Tibial artery (tissue), 4 donors: ENCODE results near the gene ARFIP2.

Experiments
- DNase-seq, 2 donors: peaks; one replicate each; pipeline ENCODE4 v3.0.0-alpha.2; 2019
- H3K27ac ChIP-seq, 2 donors: fragments of 200-600 bp; sonication (generic) in 1 of 2; 1 replicate in 1 of 2; 2 replicates in 1 of 2; pipeline ENCODE4 v1.5.1; 2018 to 2019; ENCODE audit warnings: mild to moderate bottlenecking in 1 of 2
- H3K27me3 ChIP-seq, 2 donors: fragments of 200-600 bp; sonication (generic) in 1 of 2; one replicate each; pipeline versions ENCODE4 v1.5.1 to v1.6.0; 2016 to 2019
- H3K36me3 ChIP-seq, 3 donors: fragments of 200-600 bp; sonication (generic) in 2 of 3; one replicate each; pipeline ENCODE4 v1.5.1; 2016 to 2019; ENCODE audit warnings: mild to moderate bottlenecking in 2 of 3
- H3K4me1 ChIP-seq, 4 donors: fragments of 200-600 bp; sonication (generic) in 2 of 4; 1 replicate in 3 of 4; 2 replicates in 1 of 4; pipeline ENCODE4 v1.5.1; 2016 to 2019
- H3K4me3 ChIP-seq, 2 donors: fragments of 200-600 bp; sonication (generic) in 1 of 2; 1 replicate in 1 of 2; 2 replicates in 1 of 2; pipeline ENCODE4 v1.5.1; 2018 to 2019; ENCODE audit warnings: mild to moderate bottlenecking in 2 of 2
- H3K9me3 ChIP-seq, 3 donors: fragments of 200-600 bp; sonication (generic) in 1 of 3; one replicate each; pipeline ENCODE4 v1.5.1; 2016 to 2019
- intact Hi-C: fragments of 100-400 bp; cut with DNase I; formaldehyde crosslinking; loops from one replicate; pipeline ENCODE4 v1.15.0; 2023; ENCODE audit warnings: low total_unique reads
- TF ChIP-seq, protein P1 (sequence below), 2 experiments: fragments of 200-600 bp in 1 of 2; fragments of 450-650 bp in 1 of 2; IDR thresholded peaks; one replicate each; pipeline ENCODE4 v1.5.1; 2017 to 2019; ENCODE audit warnings: antibody characterized with exemption in 2 of 2, mild to moderate bottlenecking in 1 of 2, moderate library complexity in 1 of 2

ARFIP2 gene

DNA sequence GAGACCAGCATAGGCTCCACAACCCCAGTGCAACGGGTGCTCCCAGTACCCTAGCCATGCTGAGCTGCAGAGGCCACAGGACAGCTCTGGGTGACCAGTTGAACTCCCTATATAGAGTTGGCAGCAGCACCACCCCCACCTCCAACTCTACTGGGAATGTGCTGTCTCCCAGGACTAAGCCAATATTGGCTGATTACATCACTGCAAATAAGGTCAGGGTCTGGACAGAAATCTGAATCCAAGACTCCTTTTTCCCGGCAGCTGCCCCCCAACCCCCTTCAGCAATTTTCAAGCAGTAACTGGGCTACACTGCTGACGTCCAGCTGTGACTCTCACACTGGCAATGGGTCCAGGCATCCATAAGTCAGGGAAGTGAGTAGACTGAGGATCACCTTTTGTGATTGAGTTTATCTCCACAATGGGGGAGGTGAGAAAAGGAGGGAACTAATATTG lies 40.2 kb downstream of the ARFIP2 start, which contains the start of gene HPX:
Gene HPX (minus strand): TSS at position 82 of the 453 bp plus-strand sequence. CDS start 24 bp downstream, at position 58.
- Histone ChIP-seq H3K27me3 (no peaks in the 10 kb centered on the region), H3K36me3 (no peaks in the 10 kb centered on the region), H3K27ac (peak within 1 kb of the TSS; percentile 49 to 57), H3K9me3 (no peaks in the 10 kb centered on the region), H3K4me1 (peaks cover 0 to 22% (median 6%) of the 10 kb centered on the region in 4 donors), H3K4me3 (no peak within 1 kb of the TSS)
- DNase-seq, result no peak
- TF ChIP-seq, protein P1, sequence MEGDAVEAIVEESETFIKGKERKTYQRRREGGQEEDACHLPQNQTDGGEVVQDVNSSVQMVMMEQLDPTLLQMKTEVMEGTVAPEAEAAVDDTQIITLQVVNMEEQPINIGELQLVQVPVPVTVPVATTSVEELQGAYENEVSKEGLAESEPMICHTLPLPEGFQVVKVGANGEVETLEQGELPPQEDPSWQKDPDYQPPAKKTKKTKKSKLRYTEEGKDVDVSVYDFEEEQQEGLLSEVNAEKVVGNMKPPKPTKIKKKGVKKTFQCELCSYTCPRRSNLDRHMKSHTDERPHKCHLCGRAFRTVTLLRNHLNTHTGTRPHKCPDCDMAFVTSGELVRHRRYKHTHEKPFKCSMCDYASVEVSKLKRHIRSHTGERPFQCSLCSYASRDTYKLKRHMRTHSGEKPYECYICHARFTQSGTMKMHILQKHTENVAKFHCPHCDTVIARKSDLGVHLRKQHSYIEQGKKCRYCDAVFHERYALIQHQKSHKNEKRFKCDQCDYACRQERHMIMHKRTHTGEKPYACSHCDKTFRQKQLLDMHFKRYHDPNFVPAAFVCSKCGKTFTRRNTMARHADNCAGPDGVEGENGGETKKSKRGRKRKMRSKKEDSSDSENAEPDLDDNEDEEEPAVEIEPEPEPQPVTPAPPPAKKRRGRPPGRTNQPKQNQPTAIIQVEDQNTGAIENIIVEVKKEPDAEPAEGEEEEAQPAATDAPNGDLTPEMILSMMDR (IDR thresholded peaks at IDR 0.05), result no peak
- intact Hi-C loops, result no loop called here

DNA sequence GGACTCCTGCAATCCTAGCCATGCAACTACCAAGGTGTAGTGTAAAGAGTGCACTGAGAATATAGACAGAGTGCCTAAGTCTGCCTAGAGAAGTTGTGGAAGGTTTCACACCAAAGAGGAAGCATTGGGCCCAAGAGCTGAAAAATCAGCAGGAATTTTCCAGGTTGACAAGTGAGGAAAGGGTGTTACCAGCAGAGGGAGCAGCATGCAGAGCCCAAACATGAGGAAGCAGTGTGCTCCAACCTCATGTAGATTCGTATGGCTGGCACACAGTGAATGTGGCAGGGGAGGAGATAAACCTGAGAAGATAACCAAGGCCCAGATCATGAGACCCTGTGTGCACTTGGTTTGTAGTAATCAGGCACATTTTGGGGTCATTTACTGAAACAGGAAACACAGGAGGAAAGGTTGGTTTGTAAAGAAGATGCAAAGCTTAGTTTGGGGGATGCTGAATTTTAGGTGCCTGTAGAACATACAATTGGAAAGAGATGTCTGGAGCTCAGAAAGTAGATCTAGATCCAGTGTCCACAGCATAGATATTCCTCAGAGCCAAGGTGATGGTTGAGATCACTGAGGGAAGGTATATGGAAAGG lies 42.1 kb downstream of the ARFIP2 start:
- no peaks in the 10 kb centered on the region for H3K27me3 ChIP-seq
- no peak overlapping the region for H3K4me3 ChIP-seq
- H3K27ac ChIP-seq, result no peak overlapping the region
- intact Hi-C loops, result no loop called here
- no peaks in the 10 kb centered on the region for H3K9me3 ChIP-seq
- no peaks in the 10 kb centered on the region for H3K36me3 ChIP-seq
- peak in 1 of 2 donors; percentile 41 for DNase-seq
- peaks cover 0 to 22% (median 6%) of the 10 kb centered on the region in 4 donors for H3K4me1 ChIP-seq
- TF ChIP-seq, protein P1 (IDR thresholded peaks at IDR 0.05), result peak; percentile 47 to 53

DNA sequence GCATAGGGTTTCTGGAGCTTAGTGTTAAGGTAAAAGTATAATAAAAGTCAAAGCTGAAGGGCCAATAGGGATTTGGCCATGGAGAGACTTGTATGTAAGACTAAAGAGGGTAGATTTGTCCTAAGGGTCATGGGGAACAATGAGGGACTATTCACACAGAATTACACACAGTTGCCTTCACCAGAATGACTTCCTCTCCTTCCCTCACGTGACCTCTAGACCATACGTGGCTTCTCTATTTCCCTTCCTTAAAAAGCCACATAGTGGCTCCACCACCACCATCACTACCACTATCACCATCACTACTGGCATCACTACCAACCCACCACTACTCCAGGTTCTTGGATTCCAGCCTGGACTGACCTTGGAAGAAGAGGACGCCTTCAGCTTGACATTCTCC lies 43.1 kb downstream of the ARFIP2 start:
- Histone ChIP-seq H3K4me1 (peaks cover 0 to 22% (median 6%) of the 10 kb centered on the region in 4 donors), H3K9me3 (no peaks in the 10 kb centered on the region), H3K4me3 (no peak overlapping the region), H3K27me3 (no peaks in the 10 kb centered on the region), H3K36me3 (no peaks in the 10 kb centered on the region), H3K27ac (no peak overlapping the region)
- intact Hi-C loops, result no loop called here
- TF ChIP-seq, protein P1 (IDR thresholded peaks at IDR 0.05), result no peak
- no peak for DNase-seq

DNA sequence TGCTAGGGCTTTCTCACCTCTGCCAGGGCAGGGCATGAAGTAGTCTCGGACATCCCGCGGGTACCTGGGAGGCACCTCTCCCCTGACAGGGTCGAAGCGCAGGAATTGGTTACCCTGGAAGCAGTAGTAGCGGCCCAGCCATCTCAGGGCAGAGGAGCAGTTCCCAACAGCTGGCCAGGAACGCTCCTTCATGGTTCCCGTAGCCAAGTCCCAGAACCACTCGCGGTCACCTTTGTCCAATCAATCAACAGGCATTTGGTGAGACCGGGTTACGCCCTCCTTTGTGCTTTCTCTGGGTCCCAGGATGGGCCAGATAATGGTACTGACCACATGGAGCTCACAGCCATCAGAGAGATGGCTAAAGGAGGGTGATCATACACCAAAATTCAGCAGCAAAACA lies 43.7 kb downstream of the ARFIP2 start:
- intact Hi-C loops, result no loop called here
- TF ChIP-seq, protein P1 (IDR thresholded peaks at IDR 0.05), result no peak
- Histone ChIP-seq H3K4me1 (peaks cover 0 to 18% (median 4%) of the 10 kb centered on the region in 4 donors), H3K36me3 (no peaks in the 10 kb centered on the region), H3K4me3 (no peak overlapping the region), H3K27me3 (no peaks in the 10 kb centered on the region), H3K27ac (no peak overlapping the region), H3K9me3 (no peaks in the 10 kb centered on the region)
- no peak for DNase-seq

DNA sequence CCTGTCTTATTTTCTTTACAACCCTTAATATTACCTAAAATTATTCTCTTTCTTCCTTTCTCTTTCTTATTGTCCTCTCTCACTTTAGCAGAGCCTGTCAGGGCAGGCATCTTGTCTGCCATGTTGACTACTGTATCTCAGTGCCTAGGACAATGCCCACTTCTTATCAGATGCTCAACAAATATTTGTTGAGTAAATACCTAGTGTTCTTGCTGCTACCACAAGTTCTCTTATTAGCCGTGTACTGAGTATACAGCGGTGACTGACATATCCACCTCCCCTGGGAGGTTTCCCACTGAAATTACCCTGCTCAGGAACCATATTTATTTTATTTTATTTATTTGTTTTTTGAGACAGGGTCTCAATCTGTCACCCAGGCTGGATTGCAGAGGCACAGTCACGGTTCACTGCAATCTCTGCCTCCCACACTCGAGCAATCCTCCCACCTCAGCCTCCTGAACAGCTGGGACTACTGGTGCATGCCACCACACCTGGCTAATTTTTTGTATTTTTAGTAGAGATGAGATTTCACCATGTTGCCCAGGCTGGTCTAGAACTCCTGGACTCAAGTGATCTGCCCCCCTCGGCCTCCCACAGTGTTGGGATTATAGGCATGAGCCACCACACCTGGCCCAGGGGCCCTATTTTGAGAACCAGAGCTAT lies 47.0 kb downstream of the ARFIP2 start:
- Histone ChIP-seq H3K4me1 (peaks cover 0 to 5% (median 0%) of the 10 kb centered on the region in 4 donors), H3K9me3 (no peaks in the 10 kb centered on the region), H3K27me3 (no peaks in the 10 kb centered on the region), H3K27ac (no peak overlapping the region), H3K4me3 (no peak overlapping the region), H3K36me3 (no peaks in the 10 kb centered on the region)
- DNase-seq, result no peak
- intact Hi-C loops, result loop anchor here (2.0 kb wide), 1 partner anchor 59 kb away; no protein-coding TSS in a partner anchor
- TF ChIP-seq, protein P1 (IDR thresholded peaks at IDR 0.05), result no peak
